Coronary artery (tissue), 2 donors: Measurements from ENCODE around the gene EFCAB9.

Experiments used
- DNase-seq: peaks from one replicate; pipeline ENCODE4 v3.0.0-alpha.2; 2017; ENCODE audit warnings: low spot score
- H3K27ac ChIP-seq, 2 donors: fragments of 200-600 bp; sonication (generic); one replicate each; pipeline ENCODE4 v1.5.1; 2016 to 2019
- H3K4me3 ChIP-seq: fragments of 200-600 bp; sonication (generic); 2 replicates; pipeline ENCODE4 v1.5.1; 2016; ENCODE audit warnings: mild to moderate bottlenecking, moderate library complexity
- CTCF ChIP-seq: fragments of 200-600 bp; sonication (generic); IDR thresholded peaks from one replicate; pipeline ENCODE4 v1.5.1; 2019; ENCODE audit warnings: antibody characterized with exemption

EFCAB9 gene

GRCh38 chr5:172224996-172225395 lies 31.0 kb downstream of the EFCAB9 start:
- Histone ChIP-seq H3K4me3 (no peak overlapping the region), H3K27ac (no peak overlapping the region)
- no peak for DNase-seq
- TF ChIP-seq CTCF, result no peak

GRCh38 chr5:172229904-172230303 lies 35.9 kb downstream of the EFCAB9 start:
- TF ChIP-seq CTCF, result no peak
- no peak for DNase-seq
- no peak overlapping the region for H3K4me3 ChIP-seq
- H3K27ac ChIP-seq, result no peak overlapping the region

DNA sequence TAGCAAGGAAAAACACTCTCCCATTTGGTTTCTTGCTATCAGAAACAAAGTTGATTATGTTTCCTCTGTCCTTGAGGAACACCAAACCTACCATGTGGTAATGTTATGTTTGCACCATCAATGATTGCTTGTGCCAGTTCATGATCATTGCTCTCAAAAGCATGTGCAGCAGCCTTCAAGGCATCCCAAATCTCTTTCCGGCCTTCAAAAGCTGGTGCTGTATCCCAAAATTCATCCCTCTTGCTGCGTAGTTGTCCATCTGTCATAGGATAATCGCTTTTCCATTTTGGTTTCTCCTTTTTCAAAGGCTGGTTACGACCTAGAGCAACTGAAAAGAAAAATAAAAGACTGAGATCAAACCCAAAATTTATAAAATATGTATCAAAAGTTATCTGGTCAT lies 40.1 kb downstream of the EFCAB9 start:
- Histone ChIP-seq H3K27ac (no peak overlapping the region), H3K4me3 (no peak overlapping the region)
- no peak for DNase-seq
- TF ChIP-seq CTCF, result no peak

DNA sequence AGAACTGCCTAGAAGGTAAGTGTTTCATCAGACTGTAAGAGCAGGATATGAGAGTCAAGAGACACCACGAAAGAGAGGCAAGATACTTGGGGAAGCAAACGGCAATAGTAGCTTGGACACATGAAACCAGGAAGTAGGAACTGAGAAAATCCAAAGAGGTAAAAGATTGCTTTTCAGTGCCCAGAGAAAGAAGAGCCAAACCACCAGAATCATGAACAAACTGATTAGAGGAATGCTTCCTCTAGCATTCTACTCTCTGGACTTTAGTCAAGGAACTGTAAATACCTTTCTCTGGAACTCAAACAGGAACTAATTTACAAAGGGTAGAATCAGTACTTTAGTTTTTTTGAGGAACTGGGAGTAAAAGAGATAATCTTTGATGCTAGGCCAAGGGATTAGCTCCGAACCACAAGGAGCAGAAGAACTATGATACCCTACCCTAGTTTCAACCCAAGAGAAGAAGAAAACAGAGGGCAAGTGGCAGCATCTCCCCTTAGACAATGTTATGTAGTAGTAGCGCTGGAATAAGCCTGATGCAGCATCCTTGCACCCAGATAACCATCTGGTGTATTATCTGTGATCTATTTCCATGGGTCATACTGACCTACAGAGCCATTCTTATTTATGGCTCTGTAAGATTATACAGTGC lies 41.3 kb downstream of the EFCAB9 start:
- no peak overlapping the region for H3K27ac ChIP-seq
- no peak overlapping the region for H3K4me3 ChIP-seq
- DNase-seq, result no peak
- TF ChIP-seq CTCF, result no peak

DNA sequence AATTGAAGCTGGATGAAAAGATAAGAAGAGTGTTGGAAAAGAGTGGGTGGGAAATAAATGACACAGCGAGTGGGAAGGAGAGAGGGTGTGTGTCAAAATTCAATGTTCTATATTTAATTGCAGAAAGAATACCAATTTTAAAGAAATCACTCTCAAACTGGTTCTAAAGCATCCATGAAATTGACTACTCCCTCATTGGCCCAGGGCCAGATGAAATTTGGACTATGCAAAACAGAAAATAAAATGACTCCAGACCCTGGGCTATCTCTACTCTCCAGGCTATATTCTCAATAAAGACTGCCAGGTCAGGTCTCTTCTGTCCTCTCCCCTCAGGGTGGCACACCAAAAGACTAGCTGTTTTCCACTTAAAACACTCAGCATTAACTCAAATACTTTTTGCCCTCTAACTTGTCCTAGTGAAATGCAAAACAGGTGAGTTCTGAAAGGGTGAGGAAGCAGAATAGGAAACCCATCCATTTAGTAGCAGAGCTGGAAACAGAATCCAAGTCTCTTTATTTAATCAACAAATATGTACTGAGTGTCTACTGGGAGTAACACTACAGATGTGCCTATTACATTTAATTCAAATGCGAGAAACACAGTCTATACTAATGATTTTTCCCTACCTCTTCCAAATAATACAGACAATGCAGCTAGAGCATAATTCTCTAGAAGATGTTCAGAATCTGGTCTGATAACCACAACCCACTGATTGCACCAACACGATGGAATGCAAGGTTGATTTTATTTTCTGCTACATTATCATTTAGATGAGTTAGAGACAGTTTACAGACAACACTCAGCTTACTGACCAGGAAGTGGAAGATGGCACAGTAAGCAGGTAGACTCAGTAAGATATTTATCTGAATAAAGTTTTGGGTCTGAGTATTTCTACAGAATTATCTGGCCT lies 42.1 kb downstream of the EFCAB9 start:
- no peak for DNase-seq

DNA sequence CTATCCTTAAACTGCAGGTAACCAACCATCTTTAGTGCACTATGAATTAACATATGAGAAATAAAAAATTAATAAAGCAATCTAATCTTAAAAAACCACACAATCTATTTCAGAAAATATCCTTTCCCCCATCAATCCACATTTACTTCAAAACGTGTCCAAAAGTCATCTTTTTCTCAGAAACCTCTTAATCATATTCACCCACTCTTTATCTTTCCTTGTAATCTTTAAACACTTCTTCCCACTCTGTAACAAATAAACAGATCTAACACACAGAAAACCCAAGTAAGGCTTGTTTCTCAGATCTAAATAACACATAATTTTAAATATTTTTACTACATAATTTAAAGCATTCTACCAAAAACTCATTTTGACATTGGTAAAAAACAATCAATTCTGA lies 44.4 kb downstream of the EFCAB9 start:
- Histone ChIP-seq H3K27ac (no peak overlapping the region), H3K4me3 (no peak overlapping the region)
- TF ChIP-seq CTCF, result no peak
- no peak for DNase-seq

More for the DNA sequence above, 42.1 kb downstream of the EFCAB9 start:
- Histone ChIP-seq H3K27ac (no peak overlapping the region), H3K4me3 (no peak overlapping the region)
- no peak for TF ChIP-seq CTCF

GRCh38 chr5:172243302-172243701 lies 49.3 kb downstream of the EFCAB9 start:
- no peak for DNase-seq
- Histone ChIP-seq H3K4me3 (no peak overlapping the region), H3K27ac (no peak overlapping the region)
- no peak for TF ChIP-seq CTCF
